Dermis lymphatic vessel endothelial cell (primary cell): ENCODE results near the gene GNPDA2. TPM values are rescaled to one million over a fixed set of nuclear protein-coding genes. Genes with fewer than 3 reads are reported as not detected.

Experiments
- total RNA-seq: library from RNA; depleted of rRNA; stranded (reverse); fragments of >200 nt; gene quantifications from 2 replicates; pipeline ENCODE4 v1.2.1, GENCODE V29; 2014

The GNPDA2 gene
- total RNA-seq = 19.0 and 23.8 TPM in 2 replicates

DNA sequence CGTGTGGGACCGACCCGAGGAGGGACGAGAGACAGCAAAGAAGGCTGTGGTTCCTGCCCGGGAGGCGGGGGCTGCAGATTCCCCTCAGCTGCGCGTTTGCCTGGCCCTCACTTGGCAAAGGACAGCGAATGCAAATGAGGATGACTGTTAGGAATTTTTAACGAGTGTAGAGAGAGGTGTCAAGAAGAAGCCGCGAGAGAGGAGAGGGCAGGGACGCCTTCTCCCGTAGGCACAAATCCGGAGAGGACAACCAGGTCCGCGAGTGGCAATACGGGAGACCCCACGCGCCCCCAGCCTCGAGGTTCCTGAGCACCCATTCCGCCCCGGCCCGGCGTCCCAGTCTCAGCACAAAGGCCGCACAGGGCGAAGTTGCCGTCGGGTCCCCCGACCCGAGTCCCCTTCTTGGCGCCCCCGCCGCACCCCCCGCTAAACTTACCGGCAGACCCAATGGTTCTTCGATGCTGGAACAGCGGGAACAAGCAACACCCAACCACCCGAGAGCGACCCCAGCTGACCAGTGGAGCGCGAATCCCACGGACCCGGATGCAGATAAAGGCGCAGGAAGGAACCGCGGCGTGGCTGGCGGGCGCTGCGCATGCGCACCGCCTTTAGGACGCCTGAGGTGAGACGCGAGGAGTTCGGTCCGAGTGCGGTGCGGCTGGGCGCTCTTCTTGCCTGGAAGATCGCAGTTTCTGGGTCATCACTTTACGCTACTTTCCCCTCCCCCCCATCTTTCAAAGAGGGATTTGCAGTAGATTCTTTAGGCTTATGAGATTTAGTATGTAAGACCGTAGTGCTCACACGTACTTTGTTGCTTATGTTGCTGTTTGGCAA, at the start of gene GNPDA2:
TSS of gene GNPDA2 (minus strand) at position 519 of the 834 bp plus-strand sequence. CDS start 4,349 bp downstream, outside the sequence.

DNA sequence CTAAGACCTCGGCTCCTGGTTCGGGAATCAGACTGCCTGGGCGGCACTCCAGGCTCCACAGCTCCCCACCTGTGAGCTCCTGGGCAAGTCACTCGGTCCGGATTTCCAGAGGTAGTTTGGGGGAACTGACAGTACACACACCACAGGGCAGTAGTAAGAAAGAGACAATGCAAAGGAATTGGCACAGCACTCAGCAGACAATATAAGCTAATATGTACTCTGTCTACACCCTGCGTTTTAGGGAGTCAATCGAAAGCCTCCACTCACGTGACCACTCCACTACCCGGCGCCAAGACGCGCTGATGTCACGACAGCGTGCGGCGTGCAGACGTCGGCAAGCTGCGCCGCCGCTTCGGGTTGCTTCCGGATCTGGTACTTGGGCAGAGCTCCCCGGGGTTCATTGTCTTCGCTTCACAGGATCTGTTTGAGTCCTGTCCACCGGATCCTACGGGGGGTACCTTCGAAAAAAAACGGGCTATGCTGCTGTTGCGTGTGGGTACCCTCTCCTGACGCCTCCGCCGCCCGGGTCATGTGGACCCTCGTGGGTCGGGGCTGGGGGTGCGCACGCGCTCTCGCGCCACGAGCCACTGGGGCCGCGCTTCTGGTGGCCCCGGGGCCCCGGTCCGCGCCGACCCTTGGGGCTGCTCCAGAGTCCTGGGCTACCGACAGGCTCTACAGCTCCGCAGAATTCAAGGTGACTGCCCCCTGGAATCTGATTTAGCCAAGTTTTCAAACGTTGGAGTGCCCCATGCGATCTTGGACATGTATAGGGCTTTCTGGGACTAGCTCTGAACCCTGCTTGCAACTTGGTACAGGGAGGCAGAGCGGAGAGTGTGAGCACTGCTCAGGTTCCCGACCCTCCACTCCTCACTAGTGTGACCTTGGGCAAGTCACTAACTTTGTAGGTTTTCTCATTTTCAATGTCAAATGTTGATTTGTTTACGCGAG, 48.0 kb downstream of the GNPDA2 start, which contains the start of gene GUF1:
TSS of gene GUF1 (plus strand) at position 327 of the 948 bp plus-strand sequence. CDS start at position 530, 203 bp downstream.

Other genes with a start within 250 kb of the GNPDA2 start
- gene YIPF7, start 74.9 kb downstream of the GNPDA2 start, total RNA-seq = 0.09 TPM in 1 of 2 replicates, not detected in the other
- 6.2 and 10.5 TPM in 2 replicates for gene GUF1, start 48.1 kb downstream of the GNPDA2 start, total RNA-seq